A549 (cell line): ENCODE data around the gene SF1.

Experiments
- CBX2 ChIP-seq: fragments of 200-600 bp; sonication (generic); IDR thresholded peaks from 2 replicates; pipeline ENCODE4 v1.6.1; 2016; ENCODE audit warnings: low read depth, mild to moderate bottlenecking, borderline replicate concordance
- POLR2A ChIP-seq: IDR thresholded peaks from 2 replicates; pipeline ENCODE4 v1.6.1; 2012; ENCODE audit warnings: mild to moderate bottlenecking, low read length
- TFCP2L1 ChIP-seq: fragments of 250-450 bp; sonication (Bioruptor Pico); IDR thresholded peaks from 2 replicates; pipeline ENCODE4 v1.5.0; 2021; ENCODE audit warnings: mild to moderate bottlenecking
- TF ChIP-seq, protein P1 (sequence below): fragments of >200 bp; sonication (Bioruptor Twin); formaldehyde crosslinking; IDR thresholded peaks from 3 replicates; pipeline ENCODE4 v1.5.1; 2016
- TF ChIP-seq, protein P2 (sequence below): fragments of 450-650 bp; IDR thresholded peaks from 2 replicates; pipeline ENCODE4 v1.6.1; 2014; ENCODE audit warnings: antibody characterized with exemption

DNA sequence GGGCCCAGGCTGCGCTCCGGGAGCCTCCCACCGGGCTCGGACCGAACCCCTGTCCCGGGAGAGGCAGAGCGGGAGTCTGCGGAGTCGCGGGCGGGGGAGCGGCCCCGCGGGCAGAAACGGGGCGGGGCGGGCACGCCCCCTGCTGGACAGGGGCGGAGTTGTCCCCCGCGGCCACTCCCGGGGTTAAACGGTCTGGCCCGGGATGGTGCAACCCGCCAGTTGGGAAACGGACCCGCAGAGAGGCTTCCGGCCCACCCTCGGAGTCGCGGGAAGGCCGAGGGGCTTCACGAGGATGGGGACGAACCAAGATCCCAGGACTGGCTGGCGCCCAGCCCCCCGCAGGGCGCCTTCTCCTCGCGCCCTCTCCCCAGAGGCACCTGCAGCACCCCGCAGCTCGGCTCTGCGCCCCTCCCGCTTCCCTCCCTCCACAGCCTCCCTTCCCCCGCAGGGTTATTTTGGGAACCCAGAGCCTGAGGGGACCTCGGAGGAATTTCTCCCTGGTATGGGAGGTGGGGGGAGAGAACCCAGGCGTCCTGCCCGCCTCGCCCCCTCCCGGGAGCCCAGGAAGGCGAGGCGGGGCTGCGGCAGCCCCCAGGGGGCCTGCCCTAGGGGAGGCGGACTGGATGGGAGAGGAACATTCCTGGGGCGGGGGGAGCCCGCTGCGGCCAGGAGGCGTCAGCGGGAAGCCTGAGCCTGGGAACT is 35.3 kb downstream of the SF1 start:
- TF ChIP-seq POLR2A (no peak), CBX2 (no peak), TFCP2L1 (CRISPR knock-in tag) (no peak)
- TF ChIP-seq, protein P1, sequence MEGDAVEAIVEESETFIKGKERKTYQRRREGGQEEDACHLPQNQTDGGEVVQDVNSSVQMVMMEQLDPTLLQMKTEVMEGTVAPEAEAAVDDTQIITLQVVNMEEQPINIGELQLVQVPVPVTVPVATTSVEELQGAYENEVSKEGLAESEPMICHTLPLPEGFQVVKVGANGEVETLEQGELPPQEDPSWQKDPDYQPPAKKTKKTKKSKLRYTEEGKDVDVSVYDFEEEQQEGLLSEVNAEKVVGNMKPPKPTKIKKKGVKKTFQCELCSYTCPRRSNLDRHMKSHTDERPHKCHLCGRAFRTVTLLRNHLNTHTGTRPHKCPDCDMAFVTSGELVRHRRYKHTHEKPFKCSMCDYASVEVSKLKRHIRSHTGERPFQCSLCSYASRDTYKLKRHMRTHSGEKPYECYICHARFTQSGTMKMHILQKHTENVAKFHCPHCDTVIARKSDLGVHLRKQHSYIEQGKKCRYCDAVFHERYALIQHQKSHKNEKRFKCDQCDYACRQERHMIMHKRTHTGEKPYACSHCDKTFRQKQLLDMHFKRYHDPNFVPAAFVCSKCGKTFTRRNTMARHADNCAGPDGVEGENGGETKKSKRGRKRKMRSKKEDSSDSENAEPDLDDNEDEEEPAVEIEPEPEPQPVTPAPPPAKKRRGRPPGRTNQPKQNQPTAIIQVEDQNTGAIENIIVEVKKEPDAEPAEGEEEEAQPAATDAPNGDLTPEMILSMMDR: peak; percentile 85
- TF ChIP-seq, protein P2, sequence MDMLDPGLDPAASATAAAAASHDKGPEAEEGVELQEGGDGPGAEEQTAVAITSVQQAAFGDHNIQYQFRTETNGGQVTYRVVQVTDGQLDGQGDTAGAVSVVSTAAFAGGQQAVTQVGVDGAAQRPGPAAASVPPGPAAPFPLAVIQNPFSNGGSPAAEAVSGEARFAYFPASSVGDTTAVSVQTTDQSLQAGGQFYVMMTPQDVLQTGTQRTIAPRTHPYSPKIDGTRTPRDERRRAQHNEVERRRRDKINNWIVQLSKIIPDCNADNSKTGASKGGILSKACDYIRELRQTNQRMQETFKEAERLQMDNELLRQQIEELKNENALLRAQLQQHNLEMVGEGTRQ: no peak
